GM08714 (cell line): Measurements from ENCODE around the gene CLDN6.

Experiments used
- H3K4me3 ChIP-seq: fragments of 200-500 bp; sonication (Bioruptor generic); 2 replicates; pipeline ENCODE4 v1.5.1; 2014; ENCODE audit warnings: mild to moderate bottlenecking, low read length, inconsistent platforms
- ZNF274 ChIP-seq: IDR thresholded peaks from 2 replicates; pipeline ENCODE4 v1.6.1; 2012; ENCODE audit warnings: mild to moderate bottlenecking, low read depth, low read length

The CLDN6 gene

GRCh38 chr16:3027983-3028715 lies 10.2 kb upstream of the CLDN6 start:
- TF ChIP-seq ZNF274 = no peak

GRCh38 chr16:3027489-3027795 lies 9.5 kb upstream of the CLDN6 start:
- no peak for TF ChIP-seq ZNF274
- no peak overlapping the region for H3K4me3 ChIP-seq

More at GRCh38 chr16:3027983-3028715, 10.2 kb upstream of the CLDN6 start:
- no peak overlapping the region for H3K4me3 ChIP-seq

GRCh38 chr16:3026609-3027488 lies 8.9 kb upstream of the CLDN6 start:
- no peak for TF ChIP-seq ZNF274
- no peak overlapping the region for H3K4me3 ChIP-seq

- H3K4me3 ChIP-seq = no peak overlapping the region
- no peak for TF ChIP-seq ZNF274
These were observed 8.0 kb upstream of the CLDN6 start for GRCh38 chr16:3026003-3026378.

GRCh38 chr16:3025032-3026002 lies 7.3 kb upstream of the CLDN6 start:
- no peak overlapping the region for H3K4me3 ChIP-seq
- TF ChIP-seq ZNF274 = no peak

GRCh38 chr16:3023669-3024478 lies 5.9 kb upstream of the CLDN6 start, which contains the start of the genes HCFC1R1 and THOC6:
Gene HCFC1R1, minus strand, starts transcription at chr16:3023942. Its CDS starts 1 bp downstream, at chr16:3023941.
Gene THOC6, plus strand, starts transcription at chr16:3024035. Its CDS starts 292 bp downstream, at chr16:3024327.
- no peak for TF ChIP-seq ZNF274
- H3K4me3 ChIP-seq = peak within 1 kb of the TSS; percentile 72

GRCh38 chr16:3023415-3023668 lies 5.4 kb upstream of the CLDN6 start:
- no peak for TF ChIP-seq ZNF274
- peak overlapping the region; percentile 72; the same call in 1 of the 2 replicates for H3K4me3 ChIP-seq

GRCh38 chr16:3022684-3023414 lies 4.9 kb upstream of the CLDN6 start:
- no peak overlapping the region; the same call in 1 of the 2 replicates for H3K4me3 ChIP-seq
- no peak for TF ChIP-seq ZNF274

- no peak for TF ChIP-seq ZNF274
These were observed 4.3 kb upstream of the CLDN6 start for GRCh38 chr16:3022208-3022683.

GRCh38 chr16:3021449-3022207 lies 3.6 kb upstream of the CLDN6 start:
- no peak for TF ChIP-seq ZNF274
- peak overlapping the region; percentile 20; the same call in 1 of the 2 replicates for H3K4me3 ChIP-seq

More at GRCh38 chr16:3022208-3022683, 4.3 kb upstream of the CLDN6 start:
- no peak overlapping the region for H3K4me3 ChIP-seq

- no peak for TF ChIP-seq ZNF274
- H3K4me3 ChIP-seq = peak overlapping the region; percentile 29; the same call in 1 of the 2 replicates
These were observed 2.8 kb upstream of the CLDN6 start for GRCh38 chr16:3020604-3021448.
